A549 (cell line): ENCODE data around the gene RNF217.

ENCODE experiments used
- CHD2 ChIP-seq: fragments of 150-350 bp; IDR thresholded peaks from 2 replicates; pipeline ENCODE4 v1.6.1; 2014; ENCODE audit warnings: low read length; ENCODE audit not compliant: partially characterized antibody
- POLR2A ChIP-seq: IDR thresholded peaks from 2 replicates; pipeline ENCODE4 v1.6.1; 2012; ENCODE audit warnings: mild to moderate bottlenecking, low read length
- TF ChIP-seq, protein P1 (sequence below): fragments of >200 bp; sonication (Bioruptor Twin); formaldehyde crosslinking; IDR thresholded peaks from 3 replicates; pipeline ENCODE4 v1.5.1; 2016

DNA sequence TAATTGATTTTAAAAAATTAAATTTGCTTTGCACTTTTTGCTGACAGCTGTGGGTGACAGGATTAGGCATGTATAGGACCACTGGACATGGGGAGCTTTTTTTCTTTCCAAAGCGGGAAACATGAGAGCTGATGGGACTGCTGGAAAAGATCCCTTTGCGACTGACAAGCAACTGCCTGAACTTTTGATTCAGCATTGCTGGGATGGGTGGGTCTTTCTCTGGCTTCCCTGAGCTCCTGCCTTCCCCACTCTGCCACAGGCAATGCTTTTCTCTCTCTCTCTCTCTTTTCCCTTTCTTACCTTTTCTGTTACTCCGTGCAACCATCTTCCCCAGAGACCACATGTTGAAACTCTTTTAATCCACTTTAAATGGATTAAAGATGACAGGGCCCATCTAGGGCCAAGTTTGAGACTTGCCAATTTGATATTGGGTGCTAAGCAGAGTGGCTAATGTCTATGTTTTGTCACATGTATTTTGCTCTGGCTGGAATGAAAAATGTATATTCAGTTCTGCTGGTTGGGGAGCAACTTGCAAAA is 157.9 kb downstream of the RNF217 start:
- no peak for TF ChIP-seq POLR2A
- TF ChIP-seq, protein P1, sequence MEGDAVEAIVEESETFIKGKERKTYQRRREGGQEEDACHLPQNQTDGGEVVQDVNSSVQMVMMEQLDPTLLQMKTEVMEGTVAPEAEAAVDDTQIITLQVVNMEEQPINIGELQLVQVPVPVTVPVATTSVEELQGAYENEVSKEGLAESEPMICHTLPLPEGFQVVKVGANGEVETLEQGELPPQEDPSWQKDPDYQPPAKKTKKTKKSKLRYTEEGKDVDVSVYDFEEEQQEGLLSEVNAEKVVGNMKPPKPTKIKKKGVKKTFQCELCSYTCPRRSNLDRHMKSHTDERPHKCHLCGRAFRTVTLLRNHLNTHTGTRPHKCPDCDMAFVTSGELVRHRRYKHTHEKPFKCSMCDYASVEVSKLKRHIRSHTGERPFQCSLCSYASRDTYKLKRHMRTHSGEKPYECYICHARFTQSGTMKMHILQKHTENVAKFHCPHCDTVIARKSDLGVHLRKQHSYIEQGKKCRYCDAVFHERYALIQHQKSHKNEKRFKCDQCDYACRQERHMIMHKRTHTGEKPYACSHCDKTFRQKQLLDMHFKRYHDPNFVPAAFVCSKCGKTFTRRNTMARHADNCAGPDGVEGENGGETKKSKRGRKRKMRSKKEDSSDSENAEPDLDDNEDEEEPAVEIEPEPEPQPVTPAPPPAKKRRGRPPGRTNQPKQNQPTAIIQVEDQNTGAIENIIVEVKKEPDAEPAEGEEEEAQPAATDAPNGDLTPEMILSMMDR: no peak
- TF ChIP-seq CHD2: no peak
